ENCODE measurements around the gene CD33. TPM values are rescaled to one million over a fixed set of nuclear protein-coding genes. Genes with fewer than 3 reads are reported as not detected.
"Not testable (repeated sequence)": the region's sequence is repeated elsewhere in the genome, so short reads cannot be mapped to it uniquely, and the experiment has no call there.

CD33 gene
- 0.08 TPM for polyA plus RNA-seq (2013, experiment 1 of 2; ENCODE audit: insufficient read length)
- not detected for polyA plus RNA-seq (2013, experiment 2 of 2; ENCODE audit: insufficient read length)

- not testable (repeated sequence) for DNase-seq
These were observed at the start of gene CD33 for GRCh38 chr19:51224898-51225393. Gene CD33, plus strand, starts transcription at chr19:51225080. Its CDS starts 39 bp downstream, at chr19:51225119.

DNA sequence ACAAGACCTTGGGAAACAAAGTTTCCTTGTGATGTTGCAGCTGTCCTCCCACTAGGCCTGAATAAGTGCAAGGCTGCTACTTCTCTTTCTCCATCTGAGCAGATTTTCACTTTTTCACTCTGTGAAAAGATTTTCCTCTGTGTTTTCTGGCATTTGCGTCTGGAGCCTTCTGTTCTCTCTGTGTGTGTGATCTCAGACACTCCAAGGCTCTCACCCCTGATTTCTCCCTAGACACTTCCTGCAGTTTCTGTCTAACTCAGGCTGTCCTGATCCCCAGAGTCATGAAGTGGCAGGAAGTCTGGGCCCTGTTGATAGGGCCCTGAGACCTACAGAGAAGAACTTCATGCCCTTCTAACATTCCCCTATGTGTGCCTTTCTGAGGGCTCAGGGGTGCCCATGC, 45.6 kb upstream of the CD33 start:
- no peak for DNase-seq

- no peak for DNase-seq
These were observed 43.4 kb upstream of the CD33 start for GRCh38 chr19:51181377-51181912.

- no peak for DNase-seq
These were observed 42.9 kb upstream of the CD33 start for GRCh38 chr19:51181913-51182419.

DNA sequence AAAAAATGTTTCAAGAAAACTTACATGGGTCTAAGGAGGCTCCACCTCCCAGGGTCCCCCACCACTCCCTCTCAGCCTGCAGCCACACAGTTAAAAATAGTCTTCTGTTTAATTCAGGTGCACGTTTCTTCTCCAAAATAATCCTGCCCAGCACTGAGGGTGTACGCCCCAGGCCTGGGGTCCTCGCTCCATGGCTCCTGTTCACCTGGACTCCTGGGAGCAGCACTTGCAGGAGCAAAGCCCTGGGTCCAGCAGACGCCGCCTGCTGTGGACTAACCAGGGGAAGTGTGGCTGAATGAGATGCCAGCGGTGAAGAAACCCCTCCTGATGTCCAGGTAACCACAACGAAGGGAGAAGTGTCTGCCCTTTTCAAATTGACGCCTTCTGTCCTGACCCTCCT, 41.3 kb upstream of the CD33 start:
- DNase-seq: no peak

- no peak for DNase-seq
These were observed 39.6 kb upstream of the CD33 start for GRCh38 chr19:51185069-51185867.

DNA sequence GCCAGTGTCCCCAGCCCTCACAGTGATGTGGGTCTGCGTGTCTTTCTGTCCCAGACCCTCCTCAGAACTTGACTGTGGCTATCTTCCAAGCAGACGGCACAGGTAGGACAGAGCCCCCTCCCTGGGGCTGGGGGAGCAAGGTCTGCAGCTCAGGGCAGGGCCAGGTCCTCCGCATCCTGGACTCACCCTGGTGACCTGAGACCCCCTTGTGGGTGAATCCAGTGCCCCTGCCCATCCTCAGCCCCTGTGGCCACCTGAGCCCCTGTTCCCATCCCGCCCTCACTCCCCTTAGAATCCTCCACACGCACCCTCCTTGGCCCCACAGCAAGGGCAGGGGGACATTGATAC, 39.0 kb upstream of the CD33 start:
- DNase-seq: no peak

DNA sequence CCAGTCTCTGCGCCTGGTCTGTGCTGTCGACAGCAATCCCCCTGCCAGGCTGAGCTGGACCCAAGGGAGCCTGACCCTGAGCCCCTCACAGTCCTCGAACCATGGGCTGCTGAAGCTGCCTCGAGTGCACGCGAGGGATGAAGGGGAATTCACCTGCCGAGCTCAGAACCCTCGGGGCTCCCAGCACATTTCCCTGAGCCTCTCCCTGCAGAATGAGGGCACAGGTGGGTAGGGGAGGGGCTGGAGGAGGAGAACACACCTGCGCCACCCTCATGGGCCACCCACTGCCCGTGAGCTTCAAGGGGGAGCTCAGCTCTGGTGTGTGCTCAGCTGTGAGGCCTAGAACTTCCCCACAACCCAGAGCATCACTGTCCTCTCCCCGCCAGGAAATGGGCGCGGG, 38.6 kb upstream of the CD33 start:
- no peak for DNase-seq

DNA sequence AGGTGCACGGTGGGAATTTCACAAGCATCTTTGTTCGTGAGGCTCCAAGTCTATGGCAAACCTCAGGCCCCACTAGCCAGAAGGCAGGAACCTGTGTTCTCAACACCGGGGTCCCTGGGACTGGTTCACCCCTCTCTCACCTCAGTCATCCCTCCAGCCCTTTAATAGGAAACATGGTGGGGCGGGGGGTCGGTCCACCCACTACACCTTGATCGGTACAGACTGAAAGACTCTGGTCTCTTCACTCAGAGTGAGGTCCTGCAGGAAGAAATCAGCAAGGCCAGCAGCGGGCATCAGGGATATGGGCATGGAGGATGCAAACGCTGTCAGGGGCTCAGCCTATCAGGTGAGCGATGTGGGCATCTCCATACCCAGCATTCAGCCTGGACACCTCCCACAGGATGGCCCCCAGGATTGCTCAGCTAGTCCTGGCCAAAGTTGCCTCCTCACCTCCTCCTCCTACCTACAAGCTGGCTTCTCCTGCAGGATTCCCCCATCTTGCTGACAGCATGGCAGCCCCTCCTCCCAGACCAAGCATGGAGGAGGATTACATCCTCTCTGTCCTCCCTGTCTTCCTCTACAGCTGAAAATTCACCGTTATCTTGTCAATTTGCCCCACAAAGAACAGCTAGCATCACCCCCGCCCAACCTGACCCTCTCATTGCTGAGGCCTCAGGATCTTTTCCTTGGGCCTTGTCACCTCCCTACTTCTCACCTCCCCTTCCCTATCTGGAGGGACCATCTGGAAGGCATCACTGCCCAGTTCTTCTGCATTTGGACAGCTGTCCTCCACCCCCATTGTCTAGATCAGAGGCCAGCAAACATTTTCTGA, 37.3 kb upstream of the CD33 start:
- no peak for DNase-seq

- DNase-seq: no peak
These were observed 36.7 kb upstream of the CD33 start for GRCh38 chr19:51188227-51188559.

GRCh38 chr19:51192689-51193088, 32.2 kb upstream of the CD33 start:
- DNase-seq: no peak

GRCh38 chr19:51194527-51195315, 30.2 kb upstream of the CD33 start:
- no peak for DNase-seq

- no peak for DNase-seq
These were observed 29.6 kb upstream of the CD33 start for GRCh38 chr19:51195316-51195586.

GRCh38 chr19:51195616-51196015, 29.3 kb upstream of the CD33 start:
- DNase-seq: no peak

DNA sequence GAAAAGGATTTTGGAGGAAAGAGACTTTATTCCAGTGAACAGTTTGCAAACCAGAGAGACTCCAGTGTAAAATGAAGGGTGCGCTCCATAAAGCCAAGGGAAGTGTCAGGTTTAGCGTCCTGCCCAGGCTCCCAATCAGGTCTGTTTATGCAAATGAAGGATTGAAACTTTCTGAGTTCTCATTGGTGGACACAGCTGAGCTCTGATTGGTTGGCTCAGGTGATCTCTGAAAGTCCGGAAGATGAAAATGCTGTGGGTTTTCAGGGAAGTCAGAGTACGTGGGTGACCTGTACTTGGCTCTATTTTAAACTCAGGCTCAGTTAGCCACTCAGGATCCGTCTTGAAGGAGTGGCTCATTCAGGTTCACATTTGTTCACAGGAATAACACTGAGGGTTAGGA, 28.7 kb upstream of the CD33 start:
- no peak for DNase-seq

DNA sequence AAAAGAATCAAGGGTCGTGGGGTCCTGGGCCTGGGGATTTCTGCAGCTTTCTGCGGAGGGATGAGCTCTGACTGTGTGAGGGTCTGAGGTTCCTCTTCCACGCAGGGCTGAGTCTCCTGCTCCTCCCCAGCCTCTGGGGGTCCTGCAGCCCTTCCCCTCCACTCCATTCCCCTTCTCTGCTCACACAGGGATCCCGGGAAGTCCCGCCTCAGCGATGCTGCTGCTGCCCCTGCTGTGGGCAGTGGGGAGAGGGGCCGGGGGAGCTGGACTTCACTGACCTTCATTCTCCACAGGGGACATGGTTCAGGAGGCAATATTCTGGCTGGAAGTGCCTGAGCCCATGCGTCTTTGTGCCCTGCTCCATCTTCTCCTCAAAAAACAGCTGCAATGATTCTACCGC, 26.2 kb upstream of the CD33 start:
- no peak for DNase-seq

DNA sequence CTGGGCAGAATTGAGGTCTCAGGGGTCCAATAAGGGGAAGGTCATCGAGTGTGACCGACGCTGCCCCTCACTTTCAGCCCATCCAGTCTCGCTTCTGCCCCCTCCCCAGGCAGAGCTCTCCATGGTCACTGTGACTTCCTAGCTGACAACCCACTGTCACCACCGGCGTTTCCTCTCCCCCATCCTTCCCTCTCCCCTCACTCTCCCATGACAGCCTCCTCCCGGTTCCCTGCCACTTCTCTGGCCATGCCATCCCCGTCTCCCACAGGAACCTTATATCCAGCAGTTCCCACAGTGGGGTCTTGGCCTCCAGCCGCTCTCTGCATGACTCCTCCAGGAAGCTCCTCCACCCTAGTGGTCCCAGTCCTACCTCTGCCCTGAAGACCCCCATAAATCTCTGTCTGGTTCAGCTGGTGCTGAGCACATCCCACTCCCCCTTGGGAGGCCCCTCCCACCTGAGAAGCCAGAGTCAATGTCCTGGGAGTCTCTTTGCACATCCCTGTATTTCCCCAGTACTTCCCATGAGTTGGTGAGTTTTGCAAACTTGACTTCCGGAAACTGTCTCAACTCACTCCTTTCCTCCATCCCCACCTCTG, 24.7 kb upstream of the CD33 start:
- DNase-seq: no peak

GRCh38 chr19:51201712-51202111, 23.2 kb upstream of the CD33 start:
- DNase-seq: no peak

GRCh38 chr19:51203916-51204315, 21.0 kb upstream of the CD33 start:
- no peak for DNase-seq

DNA sequence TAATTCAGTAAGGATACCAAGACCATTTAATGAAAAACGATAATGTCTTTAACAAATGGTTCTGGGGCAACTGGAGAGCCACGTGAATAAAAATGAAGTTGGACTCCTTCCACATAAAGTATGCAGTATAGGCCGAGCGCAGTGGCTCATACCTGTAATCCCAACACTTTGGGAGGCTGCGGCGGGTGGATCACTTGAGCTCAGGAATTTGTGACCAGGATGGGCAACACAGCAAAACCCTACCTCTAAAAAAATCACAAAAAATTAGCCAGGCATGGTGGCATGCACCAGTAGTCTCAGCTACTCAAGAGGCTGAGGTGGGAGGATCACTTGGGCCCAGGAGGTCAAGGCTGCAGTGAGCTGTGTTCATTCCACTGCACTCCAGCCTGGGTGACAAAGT, 20.6 kb upstream of the CD33 start:
- DNase-seq: no peak

- DNase-seq: no peak
These were observed 17.1 kb upstream of the CD33 start for GRCh38 chr19:51207747-51208146.

- DNase-seq: no peak
These were observed 14.6 kb upstream of the CD33 start for GRCh38 chr19:51210191-51210784.
